Neutrophil (primary cell): ENCODE measurements around the gene TNS3.

Experiments used
- H3K27ac ChIP-seq: fragments of 200-600 bp; sonication (generic); 2 replicates; pipeline ENCODE4 v1.5.1; 2016; ENCODE audit warnings: mild to moderate bottlenecking, moderate library complexity
- H3K27me3 ChIP-seq: fragments of 200-600 bp; sonication (generic); 2 replicates; pipeline ENCODE4 v1.6.0; 2016; ENCODE audit warnings: mild to moderate bottlenecking
- H3K36me3 ChIP-seq: fragments of 200-600 bp; sonication (generic); 2 replicates; pipeline ENCODE4 v1.5.1; 2017
- H3K4me1 ChIP-seq, 2 experiments: fragments of 200-600 bp in 1 of 2; sonication (generic) in 1 of 2; 1 replicate in 1 of 2; 2 replicates in 1 of 2; pipeline versions ENCODE4 v1.5.1 to v1.6.1; 2013 to 2016; ENCODE audit warnings: low read depth in 1 of 2, low read length in 1 of 2, mild to moderate bottlenecking in 1 of 2, moderate library complexity in 1 of 2; ENCODE audit not compliant: control insufficient read depth in 1 of 2, insufficient read depth in 1 of 2
- H3K4me3 ChIP-seq, 2 experiments: fragments of 200-600 bp in 1 of 2; sonication (generic) in 1 of 2; 1 replicate in 1 of 2; 2 replicates in 1 of 2; pipeline ENCODE4 v1.5.1; 2013 to 2016; ENCODE audit warnings: low read depth in 1 of 2, low read length in 1 of 2, mild to moderate bottlenecking in 1 of 2, moderate library complexity in 1 of 2
- H3K9me3 ChIP-seq: fragments of 200-600 bp; sonication (generic); 2 replicates; pipeline ENCODE4 v1.5.1; 2016
- CTCF ChIP-seq: fragments of 200-600 bp; sonication (generic); IDR thresholded peaks from 2 replicates; pipeline ENCODE4 v1.5.1; 2016; ENCODE audit warnings: antibody characterized with exemption

TNS3 gene

GRCh38 chr7:47572939-47573757 is 8.8 kb downstream of the TNS3 start:
- H3K36me3 ChIP-seq, result no peaks in the 10 kb centered on the region
- H3K27ac ChIP-seq, result no peak overlapping the region
- H3K27me3 ChIP-seq, result peaks cover 9% of the 10 kb centered on the region
- peaks cover 11 to 17% of the 10 kb centered on the region in 2 experiments for H3K4me1 ChIP-seq
- H3K9me3 ChIP-seq, result no peaks in the 10 kb centered on the region
- H3K4me3 ChIP-seq, result no peak overlapping the region
- no peak for TF ChIP-seq CTCF

- no peak for TF ChIP-seq CTCF
- Histone ChIP-seq H3K4me1 (peaks cover 11 to 17% of the 10 kb centered on the region in 2 experiments), H3K27me3 (peaks cover 9% of the 10 kb centered on the region), H3K9me3 (no peaks in the 10 kb centered on the region), H3K36me3 (no peaks in the 10 kb centered on the region), H3K27ac (no peak overlapping the region), H3K4me3 (no peak overlapping the region)
Measured at GRCh38 chr7:47572094-47572445, 9.8 kb downstream of the TNS3 start.

- no peaks in the 10 kb centered on the region for H3K36me3 ChIP-seq
- TF ChIP-seq CTCF, result no peak
- peaks cover 9% of the 10 kb centered on the region for H3K27me3 ChIP-seq
- no peak overlapping the region for H3K4me3 ChIP-seq
- no peaks in the 10 kb centered on the region for H3K9me3 ChIP-seq
- no peak overlapping the region for H3K27ac ChIP-seq
- peaks cover 11 to 17% of the 10 kb centered on the region in 2 experiments for H3K4me1 ChIP-seq
Measured at GRCh38 chr7:47571331-47572093, 10.4 kb downstream of the TNS3 start.

GRCh38 chr7:47570649-47571050 is 11.3 kb downstream of the TNS3 start:
- H3K4me3 ChIP-seq, result no peak overlapping the region
- no peak for TF ChIP-seq CTCF
- H3K4me1 ChIP-seq, result peaks cover 11 to 17% of the 10 kb centered on the region in 2 experiments
- no peaks in the 10 kb centered on the region for H3K9me3 ChIP-seq
- no peak overlapping the region for H3K27ac ChIP-seq
- peaks cover 9% of the 10 kb centered on the region for H3K27me3 ChIP-seq
- H3K36me3 ChIP-seq, result no peaks in the 10 kb centered on the region

GRCh38 chr7:47568547-47568946 is 13.4 kb downstream of the TNS3 start:
- TF ChIP-seq CTCF, result no peak
- no peak overlapping the region for H3K27ac ChIP-seq
- H3K9me3 ChIP-seq, result no peaks in the 10 kb centered on the region
- H3K27me3 ChIP-seq, result peaks cover 9% of the 10 kb centered on the region
- H3K36me3 ChIP-seq, result no peaks in the 10 kb centered on the region
- no peak overlapping the region for H3K4me3 ChIP-seq
- H3K4me1 ChIP-seq, result peaks cover 11 to 17% of the 10 kb centered on the region in 2 experiments
